SH-SY5Y (cell line): Measurements from ENCODE around the gene TRIM29.

Source experiments
- GATA2 ChIP-seq: IDR thresholded peaks from 2 replicates; pipeline ENCODE4 v1.6.1; 2011; ENCODE audit warnings: mild to moderate bottlenecking, low read depth, low read length
- GATA3 ChIP-seq: IDR thresholded peaks from 2 replicates; pipeline ENCODE4 v1.6.1; 2011; ENCODE audit warnings: low read depth, mild to moderate bottlenecking, low read length, moderate library complexity

DNA sequence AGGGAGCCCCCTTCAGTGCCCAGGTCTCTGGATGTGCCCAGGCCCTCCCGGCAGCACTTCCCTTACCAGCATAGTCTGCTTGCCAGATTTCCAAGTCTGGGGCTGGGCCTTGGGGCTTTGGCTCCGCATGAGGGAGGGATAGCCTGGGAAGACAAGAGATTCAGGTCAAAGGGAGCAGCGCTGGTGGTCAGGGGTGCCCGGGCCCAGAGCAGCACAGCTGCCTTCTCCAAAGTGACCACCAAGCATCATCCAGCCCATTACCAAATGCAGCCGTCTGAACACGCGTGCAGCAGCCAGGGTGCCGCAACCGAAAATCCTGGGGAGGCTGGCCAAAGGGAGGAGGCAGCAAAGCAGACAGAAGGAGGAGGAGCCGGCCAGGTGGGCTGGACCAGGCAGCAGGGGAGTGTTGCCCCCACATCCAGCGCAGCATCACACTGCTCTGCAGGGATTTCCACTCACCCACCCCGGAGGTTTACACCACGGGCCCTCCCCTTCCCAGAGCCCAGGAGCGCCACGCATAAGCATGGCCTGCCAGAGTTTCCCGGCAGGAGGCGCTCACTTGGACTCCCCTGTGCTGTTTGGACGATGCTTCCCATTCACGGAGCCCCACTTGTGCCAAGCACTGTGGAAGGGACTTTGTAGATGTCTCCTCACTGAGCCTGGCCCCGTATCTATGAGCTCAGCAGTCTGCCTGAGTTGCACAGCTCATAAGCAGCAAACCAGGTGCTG, 22.5 kb downstream of the TRIM29 start:
- TF ChIP-seq GATA2, result no peak
- no peak for TF ChIP-seq GATA3
